ENCODE data around the gene CTRB2. TPM values are rescaled to one million over a fixed set of nuclear protein-coding genes. Genes with fewer than 3 reads are reported as not detected.

CTRB2 gene
- total RNA-seq, 1 experiment from 2014 or later = not detected

- peak overlapping the region; percentile 96 for H3K4me3 Mint-ChIP-seq (ENCODE audit: low read depth, unreplicated experiment)
- DNase-seq = no peak
- intact Hi-C loops (cut with micrococcal nuclease; ENCODE audit: unreplicated experiment) = no loop called here
- TSS peak; percentile 9 for BruUV-seq (replicated peaks)
- H3K9me3 Mint-ChIP-seq (ENCODE audit: low read depth, unreplicated experiment) = no peaks in the 10 kb centered on the region
- peak overlapping the region; percentile 92 for H3K27ac Mint-ChIP-seq (ENCODE audit: unreplicated experiment)
- H3K27me3 Mint-ChIP-seq (ENCODE audit: unreplicated experiment) = no peaks in the 10 kb centered on the region
- TF ChIP-seq CTCF (IDR thresholded peaks at IDR 0.05; ENCODE audit: unreplicated experiment) = no peak
- peaks cover 67% of the 10 kb centered on the region for H3K36me3 Mint-ChIP-seq (ENCODE audit: insufficient read depth, unreplicated experiment)
- peaks cover 56% of the 10 kb centered on the region for H3K4me1 Mint-ChIP-seq (ENCODE audit: low read depth, unreplicated experiment)
- CTCF ChIA-PET = interaction anchor here (0.7 kb wide), 1 partner anchor 14 kb away, joined by 3 read pairs; no protein-coding TSS in a partner anchor
These were observed 45.3 kb upstream of the CTRB2 start for GRCh38 chr16:75252049-75252864.

GRCh38 chr16:75251280-75252048 is 44.5 kb upstream of the CTRB2 start, which contains the start of gene BCAR1:
Gene BCAR1 (minus strand): TSS chr16:75251624. CDS start chr16:75251482, 142 bp downstream.
- CTCF ChIA-PET = interaction anchor here (1.9 to 2.2 kb wide), 3 partner anchors 18 to 134 kb away, joined by 7 to 16 read pairs (median 8); no protein-coding TSS in a partner anchor
- peak; percentile 49 for TF ChIP-seq CTCF (IDR thresholded peaks at IDR 0.05; ENCODE audit: unreplicated experiment)
- BruUV-seq (replicated peaks) = no TSS peak
- Mint-ChIP-seq H3K27me3 (ENCODE audit: unreplicated experiment) (no peaks in the 10 kb centered on the region), H3K4me3 (ENCODE audit: low read depth, unreplicated experiment) (peak within 1 kb of the TSS; percentile 96), H3K9me3 (ENCODE audit: low read depth, unreplicated experiment) (no peaks in the 10 kb centered on the region), H3K36me3 (ENCODE audit: insufficient read depth, unreplicated experiment) (peaks cover 75% of the 10 kb centered on the region), H3K27ac (ENCODE audit: unreplicated experiment) (peak within 1 kb of the TSS; percentile 93), H3K4me1 (ENCODE audit: low read depth, unreplicated experiment) (peaks cover 58% of the 10 kb centered on the region)
- intact Hi-C loops (cut with micrococcal nuclease; ENCODE audit: unreplicated experiment) = no loop called here
- peak; percentile 93 for DNase-seq

GRCh38 chr16:75250809-75251279 is 43.9 kb upstream of the CTRB2 start:
- H3K27ac Mint-ChIP-seq (ENCODE audit: unreplicated experiment) = peak overlapping the region; percentile 93
- intact Hi-C loops (cut with micrococcal nuclease; ENCODE audit: unreplicated experiment) = no loop called here
- peak overlapping the region; percentile 96 for H3K4me3 Mint-ChIP-seq (ENCODE audit: low read depth, unreplicated experiment)
- peaks cover 64% of the 10 kb centered on the region for H3K4me1 Mint-ChIP-seq (ENCODE audit: low read depth, unreplicated experiment)
- H3K27me3 Mint-ChIP-seq (ENCODE audit: unreplicated experiment) = no peaks in the 10 kb centered on the region
- no peak for TF ChIP-seq CTCF (IDR thresholded peaks at IDR 0.05; ENCODE audit: unreplicated experiment)
- peak; percentile 89 for DNase-seq
- peaks cover 81% of the 10 kb centered on the region for H3K36me3 Mint-ChIP-seq (ENCODE audit: insufficient read depth, unreplicated experiment)
- H3K9me3 Mint-ChIP-seq (ENCODE audit: low read depth, unreplicated experiment) = no peaks in the 10 kb centered on the region
- CTCF ChIA-PET = interaction anchor here (0.6 to 2.2 kb wide), 5 partner anchors 17 to 347 kb away, joined by 3 to 16 read pairs (median 7); no protein-coding TSS in a partner anchor
- BruUV-seq (replicated peaks) = no TSS peak

GRCh38 chr16:75250089-75250808 is 43.3 kb upstream of the CTRB2 start:
- intact Hi-C loops (cut with micrococcal nuclease; ENCODE audit: unreplicated experiment) = no loop called here
- Mint-ChIP-seq H3K36me3 (ENCODE audit: insufficient read depth, unreplicated experiment) (peaks cover 87% of the 10 kb centered on the region), H3K4me1 (ENCODE audit: low read depth, unreplicated experiment) (peaks cover 70% of the 10 kb centered on the region), H3K27ac (ENCODE audit: unreplicated experiment) (peak overlapping the region; percentile 93), H3K4me3 (ENCODE audit: low read depth, unreplicated experiment) (peak overlapping the region; percentile 96), H3K9me3 (ENCODE audit: low read depth, unreplicated experiment) (no peaks in the 10 kb centered on the region), H3K27me3 (ENCODE audit: unreplicated experiment) (no peaks in the 10 kb centered on the region)
- BruUV-seq (replicated peaks) = TSS peak; percentile 11
- DNase-seq = peak; percentile 66
- TF ChIP-seq CTCF (IDR thresholded peaks at IDR 0.05; ENCODE audit: unreplicated experiment) = no peak
- CTCF ChIA-PET = interaction anchor here (0.6 to 2.2 kb wide), 6 partner anchors 12 to 348 kb away, joined by 3 to 16 read pairs (median 6); no protein-coding TSS in a partner anchor

Data from Calu3 (cell line).